GM12864 (cell line): ENCODE measurements around the gene POLH.
"Not testable (repeated sequence)": the region's sequence is repeated elsewhere in the genome, so short reads cannot be mapped to it uniquely, and the experiment has no call there.

Experiments
- DNase-seq: peaks from one replicate; pipeline ENCODE4 v3.0.0-alpha.2; 2011; ENCODE audit warnings: low read depth
- H3K4me3 ChIP-seq: 2 replicates; pipeline ENCODE4 v1.5.1; 2011; ENCODE audit warnings: mild to moderate bottlenecking, low read depth, low read length, control low read depth
- TF ChIP-seq, protein P1 (sequence below): IDR thresholded peaks from 2 replicates; pipeline ENCODE4 v1.5.1; 2011; ENCODE audit warnings: low read depth, mild to moderate bottlenecking, moderate library complexity, low read length, control low read depth, inconsistent platforms; ENCODE audit errors: missing control alignments

POLH gene

DNA sequence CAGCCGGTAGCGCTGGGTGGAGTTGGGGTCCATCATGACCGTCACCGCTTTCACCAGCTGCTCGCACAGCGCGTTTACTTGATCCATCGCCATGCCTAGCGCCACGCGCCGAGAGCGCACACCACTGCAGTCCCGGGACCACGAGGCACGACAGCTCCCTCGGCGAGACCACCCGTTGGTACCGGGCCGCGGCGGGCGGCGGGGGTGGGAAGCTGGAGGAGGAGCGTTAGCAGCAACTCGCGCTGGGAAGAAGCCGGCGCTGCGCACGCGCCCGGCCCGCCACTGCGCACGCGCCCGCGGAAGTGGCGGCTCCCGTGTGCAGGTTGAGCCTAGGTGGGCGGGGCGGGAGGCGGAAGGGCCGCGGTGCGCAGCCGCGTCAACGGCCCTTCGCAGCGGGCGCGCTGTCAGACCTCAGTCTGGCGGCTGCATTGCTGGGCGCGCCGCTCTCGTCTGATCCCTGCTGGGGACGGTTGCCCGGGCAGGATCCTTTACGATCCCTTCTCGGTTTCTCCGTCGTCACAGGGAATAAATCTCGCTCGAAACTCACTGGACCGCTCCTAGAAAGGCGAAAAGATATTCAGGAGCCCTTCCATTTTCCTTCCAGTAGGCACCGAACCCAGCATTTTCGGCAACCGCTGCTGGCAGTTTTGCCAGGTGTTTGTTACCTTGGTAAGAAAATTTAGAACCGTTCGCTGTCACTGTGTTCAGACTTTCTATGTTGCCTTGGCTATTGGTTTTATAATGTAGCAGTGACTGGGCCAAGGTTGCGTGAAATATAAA, at the start of gene POLH, which contains the start of gene XPO5:
POLH (plus strand) TSS at position 414 of the 780 bp plus-strand sequence. CDS start 6,135 bp downstream, outside the sequence.
XPO5 (minus strand) TSS at position 267 of the 780 bp plus-strand sequence; CDS start at position 93, 174 bp downstream.
- DNase-seq = peak; percentile 73
- H3K4me3 ChIP-seq = peak within 1 kb of the TSS; percentile 98
- TF ChIP-seq, protein P1, sequence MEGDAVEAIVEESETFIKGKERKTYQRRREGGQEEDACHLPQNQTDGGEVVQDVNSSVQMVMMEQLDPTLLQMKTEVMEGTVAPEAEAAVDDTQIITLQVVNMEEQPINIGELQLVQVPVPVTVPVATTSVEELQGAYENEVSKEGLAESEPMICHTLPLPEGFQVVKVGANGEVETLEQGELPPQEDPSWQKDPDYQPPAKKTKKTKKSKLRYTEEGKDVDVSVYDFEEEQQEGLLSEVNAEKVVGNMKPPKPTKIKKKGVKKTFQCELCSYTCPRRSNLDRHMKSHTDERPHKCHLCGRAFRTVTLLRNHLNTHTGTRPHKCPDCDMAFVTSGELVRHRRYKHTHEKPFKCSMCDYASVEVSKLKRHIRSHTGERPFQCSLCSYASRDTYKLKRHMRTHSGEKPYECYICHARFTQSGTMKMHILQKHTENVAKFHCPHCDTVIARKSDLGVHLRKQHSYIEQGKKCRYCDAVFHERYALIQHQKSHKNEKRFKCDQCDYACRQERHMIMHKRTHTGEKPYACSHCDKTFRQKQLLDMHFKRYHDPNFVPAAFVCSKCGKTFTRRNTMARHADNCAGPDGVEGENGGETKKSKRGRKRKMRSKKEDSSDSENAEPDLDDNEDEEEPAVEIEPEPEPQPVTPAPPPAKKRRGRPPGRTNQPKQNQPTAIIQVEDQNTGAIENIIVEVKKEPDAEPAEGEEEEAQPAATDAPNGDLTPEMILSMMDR = peak; percentile 14

DNA sequence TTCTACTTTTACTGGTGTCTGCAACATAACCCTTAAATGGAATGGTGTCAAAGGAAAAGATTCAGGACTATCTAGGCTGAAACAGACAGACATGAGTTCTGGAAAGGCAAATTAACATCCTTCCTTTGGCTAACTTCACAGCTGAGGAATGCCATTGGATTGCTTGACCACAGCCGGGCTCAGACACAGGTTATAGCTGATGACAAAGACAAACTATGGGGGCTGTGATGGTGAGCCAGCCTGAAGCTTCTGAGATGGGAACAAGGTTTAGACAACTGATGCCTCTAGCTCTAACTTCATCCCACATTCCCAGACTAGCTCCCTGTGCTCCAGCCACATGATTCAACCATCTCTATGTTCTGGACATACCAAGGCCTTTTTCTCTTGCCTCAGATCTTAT, 43.8 kb upstream of the POLH start:
- H3K4me3 ChIP-seq = no peak overlapping the region
- TF ChIP-seq, protein P1 = no peak
- DNase-seq = no peak

DNA sequence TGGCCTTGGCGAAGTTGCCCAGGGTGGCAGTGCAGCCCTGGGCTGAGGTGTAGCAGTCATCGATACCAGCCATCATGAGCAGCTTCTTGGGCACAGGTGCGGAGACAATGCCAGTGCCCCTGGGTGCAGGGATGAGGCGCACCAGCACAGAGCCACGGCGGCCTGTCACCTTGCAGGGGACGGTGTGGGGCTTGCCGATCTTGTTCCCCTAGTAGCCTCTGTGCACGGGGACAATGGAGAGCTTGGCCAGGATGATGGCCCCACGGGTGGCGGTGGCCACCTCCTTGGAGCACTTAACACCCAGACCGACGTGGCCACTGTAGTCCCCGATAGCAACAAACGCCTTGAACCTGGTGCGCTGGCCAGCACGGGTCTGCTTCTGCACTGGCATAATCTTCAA, 37.0 kb upstream of the POLH start:
- not testable (repeated sequence) for DNase-seq, H3K4me3 ChIP-seq

DNA sequence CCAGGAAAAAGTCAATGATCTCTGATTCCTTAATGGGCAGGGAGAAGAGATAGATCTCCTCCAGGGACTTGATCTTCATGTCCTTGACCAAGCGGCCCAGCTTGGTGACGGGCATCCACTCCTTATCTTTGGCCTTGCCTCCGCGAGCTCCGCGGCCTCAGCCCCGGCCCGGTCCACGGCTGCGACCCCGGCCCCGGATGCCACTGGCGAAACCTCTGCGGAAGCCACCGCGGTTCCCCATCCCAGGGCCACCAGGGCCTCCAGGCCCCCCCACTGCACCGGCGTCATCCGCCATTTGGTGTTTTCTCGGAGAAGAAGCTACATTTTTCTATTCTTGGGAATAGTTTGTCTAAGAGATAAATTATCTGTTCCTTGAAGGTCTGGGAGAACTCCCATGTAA, 36.6 kb upstream of the POLH start:
- DNase-seq, H3K4me3 ChIP-seq: not testable (repeated sequence)

DNA sequence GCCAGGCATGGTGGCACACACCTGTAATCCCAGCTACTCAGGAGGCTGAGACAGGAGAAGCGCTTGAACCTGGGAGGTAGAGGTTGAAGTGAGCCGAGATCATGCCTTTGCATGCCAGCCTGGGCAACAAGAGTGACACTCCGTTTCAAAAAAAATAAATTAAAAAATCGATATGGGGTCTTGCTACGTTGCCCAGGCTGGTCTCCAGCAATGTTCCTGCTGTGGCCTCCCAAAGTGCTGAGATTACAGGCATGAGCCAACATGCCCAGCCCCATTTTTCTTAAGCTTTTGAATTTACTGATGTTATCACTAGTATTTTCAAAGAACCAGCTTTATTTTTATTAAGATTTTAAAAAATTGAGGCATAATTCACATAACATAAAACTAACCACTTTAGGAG, 35.5 kb upstream of the POLH start:
- DNase-seq = no peak
- TF ChIP-seq, protein P1 = no peak
- H3K4me3 ChIP-seq = no peak overlapping the region

DNA sequence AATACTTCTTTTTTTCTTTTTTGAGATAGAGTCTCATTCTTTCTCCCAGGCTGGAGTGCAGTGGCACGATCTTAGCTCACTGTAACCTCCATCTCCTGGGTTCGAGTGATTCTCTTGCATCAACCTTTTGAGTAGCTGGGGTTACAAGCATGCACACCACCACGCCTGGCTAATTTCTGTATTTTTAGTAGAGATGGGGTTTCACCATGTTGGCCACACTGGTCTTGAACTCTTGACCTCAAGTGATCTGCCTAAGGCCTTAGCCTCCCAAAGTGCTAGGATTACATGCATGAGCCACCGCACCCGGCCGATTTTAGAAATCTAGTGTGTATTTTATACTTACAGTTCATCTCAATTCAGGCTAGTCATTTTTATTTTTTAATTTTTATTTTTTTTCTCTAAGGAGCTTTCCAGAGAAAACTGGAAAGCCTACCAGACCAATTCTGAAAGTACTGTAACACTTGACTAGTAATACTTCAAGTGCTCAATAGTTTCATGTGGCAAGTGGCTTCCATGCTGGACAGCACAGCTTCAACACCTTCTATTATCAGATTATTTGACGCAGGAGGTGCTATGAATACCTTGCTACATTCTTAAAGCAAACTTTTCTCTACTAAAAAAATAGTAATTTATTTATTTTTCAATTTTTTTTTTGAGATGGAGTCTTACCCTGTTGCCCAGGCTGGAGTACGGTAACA, 34.1 kb upstream of the POLH start:
- TF ChIP-seq, protein P1 = no peak
- no peak for DNase-seq

DNA sequence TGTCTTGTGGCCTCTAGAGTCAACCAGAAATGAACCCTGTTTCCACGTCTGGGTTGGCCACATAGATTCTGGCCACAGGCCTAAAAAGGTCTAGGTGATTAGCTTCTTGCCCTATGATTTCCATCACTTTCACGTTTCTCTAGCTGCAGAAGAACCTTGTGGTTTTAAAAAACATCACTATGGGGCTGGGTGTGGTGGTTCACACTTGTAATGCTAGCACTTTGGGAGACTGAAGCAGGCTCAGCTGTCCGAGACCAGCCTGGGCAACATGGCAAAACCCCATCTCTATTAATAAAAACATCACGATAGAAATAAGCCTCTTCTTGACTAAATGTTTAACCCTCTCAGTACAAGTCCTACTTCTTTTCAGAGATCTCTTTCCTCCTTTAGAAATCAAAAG, 31.5 kb upstream of the POLH start:
- no peak overlapping the region for H3K4me3 ChIP-seq
- TF ChIP-seq, protein P1 = no peak
- DNase-seq = no peak

More for the DNA sequence above, 34.1 kb upstream of the POLH start:
- no peak overlapping the region for H3K4me3 ChIP-seq

DNA sequence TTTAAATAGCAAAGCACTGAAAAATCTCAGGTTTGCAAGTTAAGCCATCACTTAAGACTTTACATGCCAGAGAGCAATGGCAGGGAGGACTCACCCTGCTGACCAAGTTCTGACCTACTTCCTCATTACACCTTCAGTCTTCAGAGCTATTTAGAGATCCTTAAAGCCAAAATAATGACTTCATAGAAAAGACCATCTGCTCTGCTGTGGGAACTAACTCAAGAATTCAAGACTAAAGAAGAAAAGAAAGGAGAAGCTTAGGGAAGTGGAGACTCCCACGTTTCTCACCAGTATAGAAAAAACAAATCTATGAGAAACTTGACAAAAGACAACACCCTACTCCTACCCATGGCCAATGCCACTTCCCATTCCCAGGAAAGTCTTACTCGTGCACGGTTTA, 28.8 kb upstream of the POLH start:
- TF ChIP-seq, protein P1 = no peak
- DNase-seq = no peak

DNA sequence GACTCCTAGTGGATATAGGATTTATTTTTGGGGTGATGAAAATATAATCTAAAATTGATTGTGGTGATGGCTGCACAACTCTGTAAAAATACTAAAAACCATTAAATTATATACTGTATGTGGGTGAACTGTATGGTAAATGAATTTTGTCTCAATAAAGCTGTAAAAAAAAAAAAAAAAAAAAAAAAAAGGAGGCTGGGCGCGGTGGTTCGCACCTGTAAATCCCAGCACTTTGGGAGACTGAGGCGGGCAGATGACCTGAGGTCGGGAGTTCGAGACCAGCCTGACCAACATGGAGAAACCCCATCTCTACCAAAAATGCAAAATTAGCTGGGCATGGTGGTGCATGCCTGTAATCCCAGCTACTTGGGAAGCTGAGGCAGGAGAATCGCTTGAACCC, 18.4 kb upstream of the POLH start:
- not testable (repeated sequence) for DNase-seq, H3K4me3 ChIP-seq

More for the DNA sequence above, 28.8 kb upstream of the POLH start:
- H3K4me3 ChIP-seq = no peak overlapping the region
